Endometrial microvascular endothelial cells (primary cell): ENCODE measurements around the gene EHMT1. TPM values are rescaled to one million over a fixed set of nuclear protein-coding genes. Genes with fewer than 3 reads are reported as not detected.

Source experiments
- in situ Hi-C: cut with HindIII; loops from 2 replicates; pipeline ENCODE4 v1.10.0; 2017; ENCODE audit warnings: low sequenced_read_pairs, low pct_unique_long_range_greater_than_20kb; ENCODE audit errors: inconsistent ontology term
- total RNA-seq: library from RNA; depleted of rRNA; stranded (reverse); fragments of >200 nt; gene quantifications from one replicate; pipeline ENCODE4 v1.2.3, GENCODE V29; 2015; ENCODE audit errors: inconsistent ontology term

EHMT1 gene
- total RNA-seq, 1 donor from 2014 or later = 69.0 TPM

GRCh38 chr9:137785704-137786161 is 166.9 kb downstream of the EHMT1 start:
- in situ Hi-C loops = no loop called here

- in situ Hi-C loops = no loop called here
Observed at GRCh38 chr9:137786511-137786920, 167.7 kb downstream of the EHMT1 start.

- in situ Hi-C loops = no loop called here
Observed at GRCh38 chr9:137787381-137787780, 168.6 kb downstream of the EHMT1 start.

GRCh38 chr9:137787786-137788505 is 169.1 kb downstream of the EHMT1 start:
- in situ Hi-C loops = no loop called here

- in situ Hi-C loops = no loop called here
Observed at GRCh38 chr9:137788561-137789294, 169.9 kb downstream of the EHMT1 start.

- in situ Hi-C loops = no loop called here
Observed at GRCh38 chr9:137789295-137789895, 170.6 kb downstream of the EHMT1 start.

GRCh38 chr9:137791947-137792346 is 173.1 kb downstream of the EHMT1 start:
- in situ Hi-C loops = no loop called here

GRCh38 chr9:137793196-137793841 is 174.5 kb downstream of the EHMT1 start:
- in situ Hi-C loops = no loop called here

- in situ Hi-C loops = no loop called here
Observed at GRCh38 chr9:137795156-137795666, 176.4 kb downstream of the EHMT1 start.

GRCh38 chr9:137797206-137798120 is 178.7 kb downstream of the EHMT1 start:
- in situ Hi-C loops = no loop called here

- in situ Hi-C loops = no loop called here
Observed at GRCh38 chr9:137798142-137798541, 179.3 kb downstream of the EHMT1 start.

- in situ Hi-C loops = no loop called here
Observed at GRCh38 chr9:137798901-137799629, 180.3 kb downstream of the EHMT1 start.

GRCh38 chr9:137799630-137799983 is 180.8 kb downstream of the EHMT1 start:
- in situ Hi-C loops = no loop called here

GRCh38 chr9:137800196-137801022 is 181.6 kb downstream of the EHMT1 start:
- in situ Hi-C loops = no loop called here

- in situ Hi-C loops = no loop called here
Observed at GRCh38 chr9:137801023-137801319, 182.2 kb downstream of the EHMT1 start.

- in situ Hi-C loops = no loop called here
Observed at GRCh38 chr9:137802021-137802420, 183.2 kb downstream of the EHMT1 start.
